Right hindlimb (tissue), 1 donor: ENCODE results near the gene CELA2B.
"Not testable (repeated sequence)": the region's sequence is repeated elsewhere in the genome, so short reads cannot be mapped to it uniquely, and the experiment has no call there.

Experiments
- DNase-seq: peaks from one replicate; pipeline ENCODE4 v3.0.0-alpha.2; 2018

The CELA2B gene

DNA sequence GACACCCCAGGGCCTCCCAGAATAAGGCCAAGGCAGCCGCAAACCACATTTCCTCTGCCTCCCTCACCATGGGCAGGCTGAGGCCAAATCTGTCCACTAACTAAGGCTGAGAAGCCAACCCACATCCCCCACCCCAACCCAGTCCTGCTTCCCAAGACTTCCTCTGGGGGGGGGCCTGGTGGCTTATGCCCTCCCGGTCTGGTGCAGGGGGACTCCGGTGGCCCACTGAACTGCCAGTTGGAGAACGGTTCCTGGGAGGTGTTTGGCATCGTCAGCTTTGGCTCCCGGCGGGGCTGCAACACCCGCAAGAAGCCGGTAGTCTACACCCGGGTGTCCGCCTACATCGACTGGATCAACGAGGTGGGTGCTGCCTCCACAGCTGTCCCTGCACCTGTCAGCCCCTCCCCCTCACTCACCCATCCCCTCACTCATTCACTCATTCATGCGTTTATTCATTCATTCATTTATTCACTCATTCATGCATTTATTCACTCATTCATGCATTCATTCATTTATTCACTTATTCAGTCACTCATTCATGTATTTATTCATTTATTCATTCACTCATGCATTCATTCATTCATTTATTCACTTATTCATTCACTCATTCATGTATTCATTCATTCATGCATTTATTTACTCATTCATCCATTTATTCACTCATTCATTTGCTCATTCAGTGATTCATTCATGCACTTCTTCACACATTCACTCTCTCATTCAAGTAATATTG, 30.3 kb upstream of the CELA2B start:
- DNase-seq: no peak

DNA sequence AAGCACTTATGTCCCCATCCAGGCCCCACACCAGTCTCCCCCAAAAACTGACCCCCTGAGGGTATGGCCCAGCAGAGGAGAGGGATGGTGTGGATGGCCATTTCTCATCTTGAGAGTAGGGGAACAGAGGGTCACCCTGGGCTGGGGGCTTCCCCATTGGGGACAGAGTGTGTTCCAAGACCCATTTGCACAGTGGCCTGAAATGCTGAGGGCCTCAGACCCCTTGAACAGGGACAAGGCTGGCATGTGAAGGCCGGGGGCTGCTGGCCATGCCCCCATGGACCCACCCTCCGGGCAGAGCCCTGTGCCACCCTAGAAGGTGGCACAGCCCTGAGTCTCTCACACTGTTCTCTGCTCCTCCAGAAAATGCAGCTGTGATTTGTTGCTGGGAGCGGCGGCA, 29.7 kb upstream of the CELA2B start:
- no peak for DNase-seq

DNA sequence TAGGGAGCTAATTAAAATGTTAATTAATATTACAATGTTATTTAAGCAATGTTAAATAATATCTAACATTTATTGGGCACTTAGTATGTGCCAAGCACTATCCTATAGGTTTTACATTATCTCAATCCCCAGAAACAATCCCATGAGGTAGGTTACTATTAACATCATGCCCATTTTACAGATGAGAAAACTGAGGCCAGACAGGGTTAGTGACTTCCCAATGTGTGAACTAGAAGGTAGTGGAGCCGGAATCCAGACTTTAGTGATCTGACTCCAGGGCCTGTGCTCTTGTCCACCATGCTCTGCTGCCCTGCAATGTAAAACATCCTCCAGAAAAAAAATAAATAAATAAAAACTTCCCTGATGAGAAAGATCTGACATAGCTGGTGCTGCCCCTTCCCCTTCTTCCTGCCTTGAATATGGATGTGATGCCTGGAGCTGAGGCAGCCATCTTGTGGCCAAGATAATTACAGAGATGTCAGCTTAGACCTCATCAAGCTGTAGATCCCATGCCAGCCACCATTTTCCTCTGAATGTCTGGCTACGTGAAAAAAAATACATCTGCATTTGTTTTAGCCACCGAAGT, 26.9 kb upstream of the CELA2B start:
- no peak for DNase-seq

GRCh38 chr1:15449567-15449966, 26.3 kb upstream of the CELA2B start:
- no peak for DNase-seq

- no peak for DNase-seq
Observed at GRCh38 chr1:15451014-15451722, 24.7 kb upstream of the CELA2B start.

DNA sequence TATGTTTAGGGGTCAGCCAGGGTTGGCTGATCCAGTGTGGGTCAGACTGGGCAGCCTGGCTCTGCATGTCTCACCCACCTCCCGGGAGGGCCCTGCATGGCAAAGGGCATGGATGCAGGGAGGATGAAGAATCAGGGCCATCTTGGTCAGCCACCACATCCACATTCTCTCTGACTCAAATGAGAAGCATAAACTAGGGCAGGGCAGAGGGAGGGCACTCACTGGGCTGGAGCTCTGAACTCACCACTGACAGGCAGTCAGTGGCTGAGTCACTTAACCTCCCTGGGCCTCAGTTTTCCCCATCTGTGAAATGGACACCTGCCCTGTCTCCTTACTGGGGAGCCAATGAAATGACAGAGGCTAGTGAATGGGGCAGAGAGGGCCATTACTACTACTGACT, 23.7 kb upstream of the CELA2B start:
- no peak for DNase-seq

DNA sequence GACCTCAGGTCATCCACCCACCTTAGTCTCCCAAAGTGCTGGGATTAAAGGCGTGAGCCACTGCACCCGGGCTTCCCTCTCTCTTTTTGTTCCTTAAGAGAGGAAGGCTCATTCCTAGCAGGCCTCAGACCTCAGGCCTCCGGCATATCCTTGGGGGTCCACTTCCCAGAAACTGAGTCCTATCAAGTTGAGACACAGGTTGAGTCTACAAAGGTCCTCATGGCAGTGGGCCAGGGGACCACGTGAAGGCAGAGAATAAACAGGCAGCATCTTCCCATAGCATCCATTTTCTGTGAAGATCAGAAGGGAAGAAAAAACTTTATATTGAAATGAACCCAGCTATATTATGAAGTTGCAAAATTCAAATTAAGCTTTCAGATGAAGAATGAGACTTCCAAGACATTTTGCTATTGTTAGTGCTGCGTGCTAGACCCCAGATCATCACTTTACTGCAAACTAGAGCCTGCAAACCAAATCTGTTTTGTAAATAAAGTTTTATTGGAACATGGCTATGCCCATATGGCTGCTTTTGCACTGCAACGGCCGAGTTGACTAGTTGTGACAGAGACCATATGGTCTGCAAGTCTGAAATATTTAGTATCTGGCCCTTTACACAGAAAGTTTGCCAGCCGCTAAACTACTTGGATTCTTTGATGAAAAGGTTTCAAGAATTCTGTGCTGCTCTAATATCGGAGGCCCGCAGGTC, 22.9 kb upstream of the CELA2B start:
- DNase-seq: no peak

DNA sequence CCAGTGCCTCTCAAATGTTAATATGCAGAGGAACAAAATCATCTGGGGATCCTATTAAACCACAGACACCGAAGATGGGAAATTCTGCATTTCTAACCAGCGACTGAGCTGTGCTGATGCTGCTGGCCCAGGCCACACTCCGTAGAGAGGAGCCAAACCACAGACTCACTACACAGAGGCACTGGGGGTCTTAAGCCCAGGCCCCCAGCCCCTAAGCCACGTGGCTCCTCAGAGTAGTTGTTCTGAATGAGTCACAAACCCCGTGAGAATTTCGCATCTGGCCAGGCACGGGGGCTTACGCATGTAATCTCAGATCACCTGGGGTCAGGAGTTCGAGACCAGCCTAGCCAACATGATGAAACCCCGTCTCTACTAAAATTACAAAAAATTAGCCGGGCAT, 22.2 kb upstream of the CELA2B start:
- no peak for DNase-seq

DNA sequence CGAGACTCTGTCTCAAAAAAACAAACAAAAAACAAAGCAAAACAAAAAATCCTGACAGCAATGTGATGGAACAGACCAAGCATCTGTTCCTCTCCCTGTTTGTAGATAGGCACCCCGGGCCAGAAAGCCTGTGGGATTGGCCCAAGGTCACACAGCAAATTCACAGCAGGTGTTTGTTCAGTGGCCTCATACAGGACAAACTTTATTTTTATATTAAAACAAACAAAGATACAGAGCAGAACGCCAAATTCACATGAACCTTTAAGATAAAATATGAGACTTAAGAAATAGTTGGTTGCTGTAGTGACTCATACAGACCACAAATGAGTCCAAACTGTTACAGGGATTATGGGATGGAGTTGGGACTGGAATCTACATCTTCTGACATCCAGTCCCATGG, 21.6 kb upstream of the CELA2B start:
- DNase-seq: no peak

DNA sequence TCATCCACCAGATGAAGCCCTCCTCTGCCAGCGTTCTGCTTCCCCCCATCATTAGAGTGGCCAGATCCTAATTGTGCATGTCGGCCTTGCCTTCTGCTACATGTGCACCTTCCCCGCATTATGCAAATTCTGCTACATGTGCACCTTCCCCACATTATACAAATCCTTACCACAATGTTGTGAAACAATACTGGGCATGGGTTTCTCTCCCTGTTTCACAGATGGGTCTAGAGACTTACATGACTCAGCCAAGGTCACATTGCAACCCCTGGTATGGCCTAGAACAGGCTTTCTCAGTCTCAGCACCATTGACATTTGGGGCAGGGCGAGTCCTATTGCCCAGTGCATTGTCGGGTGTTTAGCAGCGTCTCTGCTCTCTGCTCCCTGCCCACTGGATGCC, 20.4 kb upstream of the CELA2B start:
- DNase-seq: no peak

GRCh38 chr1:15456313-15456954, 19.5 kb upstream of the CELA2B start, which contains the start of gene CELA2A:
Gene CELA2A, plus strand, starts transcription at chr1:15456732. Its CDS starts 22 bp downstream, at chr1:15456754.
- no peak for DNase-seq

DNA sequence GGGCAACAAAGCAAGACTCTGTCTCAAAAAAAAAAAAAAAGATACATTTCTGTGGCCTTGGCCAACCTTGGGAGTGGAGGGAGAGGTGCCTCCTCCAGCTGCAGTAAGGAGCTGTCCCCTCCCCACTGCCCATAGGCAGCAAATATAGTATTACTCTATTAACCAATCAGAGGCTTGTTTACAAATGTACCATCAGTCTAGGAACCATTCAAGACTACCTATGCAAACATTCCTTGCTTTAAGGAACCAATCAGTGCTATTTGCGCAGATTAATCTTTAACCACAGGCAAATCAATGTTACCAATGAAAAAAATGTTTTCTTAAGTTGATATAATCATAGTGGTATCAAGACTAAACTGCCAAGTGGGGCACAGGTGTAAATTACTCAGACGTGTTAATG, 18.3 kb upstream of the CELA2B start:
- no peak for DNase-seq

GRCh38 chr1:15458388-15458787, 17.5 kb upstream of the CELA2B start:
- not testable (repeated sequence) for DNase-seq

- DNase-seq: no peak
Observed at GRCh38 chr1:15459771-15460707, 15.9 kb upstream of the CELA2B start.

- no peak for DNase-seq
Observed at GRCh38 chr1:15460708-15461095, 15.2 kb upstream of the CELA2B start.

DNA sequence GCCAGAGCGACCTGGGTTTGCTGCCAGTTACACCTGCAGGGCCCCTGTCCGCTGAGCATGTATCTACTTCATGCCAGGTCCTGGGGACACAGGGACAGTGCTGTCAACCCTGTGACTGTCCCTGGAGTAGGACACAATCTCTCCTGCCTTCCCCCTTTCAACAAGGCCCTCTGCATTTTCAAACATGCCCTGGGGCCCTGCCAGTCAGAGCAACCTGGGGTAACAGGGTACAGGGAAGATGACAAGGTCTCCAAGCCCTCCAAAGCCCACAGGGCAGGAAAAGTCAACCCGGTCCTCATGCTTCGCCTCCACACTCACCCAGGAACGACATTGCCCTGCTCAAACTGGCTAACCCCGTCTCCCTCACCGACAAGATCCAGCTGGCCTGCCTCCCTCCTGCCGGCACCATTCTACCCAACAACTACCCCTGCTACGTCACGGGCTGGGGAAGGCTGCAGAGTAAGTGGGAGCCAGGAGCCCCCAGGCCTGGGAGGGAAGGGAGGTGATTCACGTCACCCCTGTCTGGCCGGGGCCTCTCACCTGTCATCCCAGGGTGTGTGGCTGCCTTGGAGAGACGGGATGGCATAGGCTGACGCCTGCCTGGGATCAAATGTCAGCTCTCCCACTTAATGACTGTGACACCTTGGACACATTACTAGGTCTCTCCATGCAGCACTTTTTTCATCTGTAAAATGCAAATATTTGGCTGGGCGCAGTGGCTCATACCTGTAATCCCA, 12.7 kb upstream of the CELA2B start:
- DNase-seq: not testable (repeated sequence)

GRCh38 chr1:15463926-15464322, 12.0 kb upstream of the CELA2B start:
- DNase-seq: not testable (repeated sequence)

- DNase-seq: no peak
Observed at GRCh38 chr1:15465674-15466073, 10.2 kb upstream of the CELA2B start.

DNA sequence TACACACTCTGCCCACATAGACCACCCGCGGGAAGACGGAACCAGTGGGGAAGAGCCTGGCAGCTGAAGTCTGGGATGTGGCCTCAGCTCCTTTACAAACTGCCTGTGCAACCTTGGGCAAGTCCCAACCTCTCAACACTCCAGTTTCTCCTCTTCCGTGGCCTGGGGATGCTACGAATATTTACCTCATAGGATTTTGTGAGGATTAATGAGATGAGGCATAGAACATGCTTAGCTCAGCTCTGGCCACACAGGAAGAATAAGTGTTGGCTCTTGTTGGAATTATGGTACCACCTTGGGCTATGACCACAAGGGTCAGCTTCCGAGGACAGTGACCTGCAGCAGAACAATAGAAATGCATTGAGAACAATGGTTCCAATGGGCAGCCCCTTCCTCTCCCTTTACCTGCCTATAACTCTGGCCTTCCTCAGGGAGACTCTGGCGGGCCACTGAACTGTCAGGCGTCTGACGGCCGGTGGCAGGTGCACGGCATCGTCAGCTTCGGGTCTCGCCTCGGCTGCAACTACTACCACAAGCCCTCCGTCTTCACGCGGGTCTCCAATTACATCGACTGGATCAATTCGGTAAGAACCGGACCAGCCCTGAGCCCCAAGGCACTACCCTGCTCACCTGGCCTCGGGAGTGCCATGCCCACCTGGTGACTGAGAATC, 8.8 kb upstream of the CELA2B start:
- DNase-seq: not testable (repeated sequence)

DNA sequence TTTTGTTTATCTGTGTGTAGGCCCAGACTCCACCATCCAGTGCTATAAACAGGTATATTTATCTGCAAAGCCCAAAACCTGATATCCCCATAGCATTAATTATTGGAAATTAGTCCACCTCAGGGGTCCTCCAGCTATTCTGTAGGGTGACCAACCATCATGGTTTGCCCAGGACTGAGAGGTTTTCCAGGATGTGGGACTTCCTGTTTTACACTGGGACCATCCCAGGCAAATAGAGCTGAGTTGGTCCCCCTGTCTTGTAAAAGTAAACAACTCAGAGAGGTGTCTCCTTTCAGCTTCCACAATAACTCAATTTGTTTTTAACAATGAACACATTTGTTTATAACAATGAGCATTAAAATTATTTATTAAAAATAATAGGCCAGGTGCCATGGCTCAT, 7.8 kb upstream of the CELA2B start:
- DNase-seq: no peak
